WTC11 (cell line): ENCODE results near the gene FREM2. TPM values are rescaled to one million over a fixed set of nuclear protein-coding genes. Genes with fewer than 3 reads are reported as not detected.
A peak's percentile ranks its signal among the peaks of the same experiment; 100 is the strongest.

Experiments
- ATAC-seq: fragments of 200-7000 bp; cut with Tn5 transposase; 2 replicates; pipeline ENCODE4 v1.10.0; 2021; ENCODE audit warnings: mild to moderate bottlenecking, moderate library complexity
- CTCF ChIA-PET: fragments of 300-600 bp; sonication (Branson Sonifier 250); formaldehyde crosslinking; loops from one replicate; lab custom pipeline; 2021; ENCODE audit warnings: antibody characterized with exemption; lab: Charles Lee
- POLR2A ChIA-PET: fragments of 350-600 bp; sonication (Branson Sonifier 250); formaldehyde crosslinking; loops from one replicate; lab custom pipeline; 2021; ENCODE audit warnings: antibody characterized with exemption; lab: Charles Lee
- DNase-seq: peaks from one replicate; pipeline ENCODE4 v3.0.0; 2021; ENCODE audit warnings: low spot score
- H3K27ac Mint-ChIP-seq: 2 replicates; pipeline ENCODE4 v1.8.0; 2021; ENCODE audit warnings: mixed read lengths
- H3K27me3 Mint-ChIP-seq: 2 replicates; pipeline ENCODE4 v1.8.0; 2021; ENCODE audit warnings: low read depth, mild to moderate bottlenecking, moderate library complexity, mixed read lengths
- H3K36me3 Mint-ChIP-seq: 2 replicates; pipeline ENCODE4 v1.8.0; 2021; ENCODE audit warnings: mixed read lengths
- H3K4me1 Mint-ChIP-seq: 2 replicates; pipeline ENCODE4 v1.8.0; 2022; ENCODE audit warnings: mixed read lengths
- H3K4me3 Mint-ChIP-seq: 2 replicates; pipeline ENCODE4 v1.8.0; 2021; ENCODE audit warnings: mild to moderate bottlenecking, moderate library complexity, mixed read lengths
- H3K9me3 Mint-ChIP-seq: 2 replicates; pipeline ENCODE4 v1.8.0; 2021; ENCODE audit warnings: mixed read lengths
- CTCF ChIP-seq: fragments of 200-600 bp; IDR thresholded peaks from 2 replicates; pipeline ENCODE4 v1.8.0; 2022; ENCODE audit warnings: antibody characterized with exemption
- E2F4 ChIP-seq: sonication (generic); formaldehyde crosslinking; IDR thresholded peaks from 2 replicates; pipeline ENCODE4 v1.8.1; 2022; ENCODE audit warnings: low read depth, mild to moderate bottlenecking, moderate library complexity, missing genetic modification reagents, borderline replicate concordance
- E2F5 ChIP-seq: sonication (generic); formaldehyde crosslinking; IDR thresholded peaks from 2 replicates; pipeline ENCODE4 v1.8.1; 2022; ENCODE audit warnings: mild to moderate bottlenecking, moderate library complexity, missing genetic modification reagents
- ESRRA ChIP-seq: sonication (generic); formaldehyde crosslinking; IDR thresholded peaks from 2 replicates; pipeline ENCODE4 v1.8.1; 2022; ENCODE audit warnings: mild to moderate bottlenecking, missing genetic modification reagents, borderline replicate concordance
- GTF2I ChIP-seq: fragments of 250-450 bp; sonication (Bioruptor Pico); conservative IDR thresholded peaks from 2 replicates; pipeline ENCODE4 v1.4.0; 2021; ENCODE audit warnings: mild to moderate bottlenecking
- HMGXB4 ChIP-seq: sonication (generic); formaldehyde crosslinking; IDR thresholded peaks from 2 replicates; pipeline ENCODE4 v1.8.1; 2023; ENCODE audit warnings: mild to moderate bottlenecking, moderate library complexity, missing genetic modification reagents
- JUN ChIP-seq: sonication (generic); formaldehyde crosslinking; IDR thresholded peaks from 2 replicates; pipeline ENCODE4 v1.8.0; 2023; ENCODE audit warnings: mild to moderate bottlenecking, missing genetic modification reagents
- MAX ChIP-seq: sonication (generic); formaldehyde crosslinking; IDR thresholded peaks from 2 replicates; pipeline ENCODE4 v1.8.0; 2022; ENCODE audit warnings: mild to moderate bottlenecking, missing genetic modification reagents
- NFE2L1 ChIP-seq: sonication (generic); formaldehyde crosslinking; IDR thresholded peaks from 2 replicates; pipeline ENCODE4 v1.8.1; 2023; ENCODE audit warnings: missing genetic modification reagents
- NR1H2 ChIP-seq: sonication (generic); formaldehyde crosslinking; IDR thresholded peaks from 2 replicates; pipeline ENCODE4 v1.9.0; 2021; ENCODE audit warnings: mild to moderate bottlenecking, moderate library complexity, missing genetic modification reagents
- NR3C1 ChIP-seq: sonication (generic); formaldehyde crosslinking; conservative IDR thresholded peaks from 2 replicates; pipeline ENCODE4 v1.8.1; 2023; ENCODE audit warnings: low read depth, mild to moderate bottlenecking, missing genetic modification reagents
- RELA ChIP-seq: sonication (generic); formaldehyde crosslinking; IDR thresholded peaks from 2 replicates; pipeline ENCODE4 v1.8.1; 2022; ENCODE audit warnings: missing genetic modification reagents, mild to moderate bottlenecking, borderline replicate concordance
- SMAD3 ChIP-seq: sonication (generic); formaldehyde crosslinking; IDR thresholded peaks from 2 replicates; pipeline ENCODE4 v1.8.0; 2022; ENCODE audit warnings: missing genetic modification reagents, mild to moderate bottlenecking, borderline replicate concordance
- SMAD4 ChIP-seq: sonication (generic); formaldehyde crosslinking; IDR thresholded peaks from 2 replicates; pipeline ENCODE4 v1.8.0; 2022; ENCODE audit warnings: mild to moderate bottlenecking, missing genetic modification reagents
- ZNF138 ChIP-seq: sonication (generic); formaldehyde crosslinking; conservative IDR thresholded peaks from 2 replicates; pipeline ENCODE4 v1.8.1; 2022; ENCODE audit warnings: mild to moderate bottlenecking, moderate library complexity, missing genetic modification reagents
- ZNF281 ChIP-seq: sonication (generic); formaldehyde crosslinking; IDR thresholded peaks from 2 replicates; pipeline ENCODE4 v1.8.0; 2023; ENCODE audit warnings: mild to moderate bottlenecking, missing genetic modification reagents
- ZNF396 ChIP-seq: fragments of 250-450 bp; sonication (Bioruptor Pico); IDR thresholded peaks from 2 replicates; pipeline ENCODE4 v1.8.0; 2021; ENCODE audit warnings: mild to moderate bottlenecking, moderate library complexity, borderline replicate concordance
- ZNF532 ChIP-seq: fragments of 250-450 bp; sonication (Bioruptor Pico); IDR thresholded peaks from 2 replicates; pipeline ENCODE4 v1.9.0; 2021; ENCODE audit warnings: mild to moderate bottlenecking, borderline replicate concordance
- total RNA-seq: library from RNA; stranded (reverse); gene quantifications from 3 replicates; pipeline ENCODE4 v1.2.3, GENCODE V29; 2021

The FREM2 gene
- total RNA-seq, 1 experiment from 2014 or later: 23.7 TPM

- TF ChIP-seq ESRRA (CRISPR knock-in tag) (no peak), SMAD4 (no peak), ZNF138 (CRISPR knock-in tag) (no peak), MAX (CRISPR knock-in tag) (no peak), ZNF396 (no peak), NR3C1 (no peak), ZNF532 (CRISPR knock-in tag) (no peak)
Measured at GRCh38 chr13:38880397-38880796, 193.5 kb downstream of the FREM2 start (continued).

- H3K27ac Mint-ChIP-seq: no peak overlapping the region
- H3K9me3 Mint-ChIP-seq: no peaks in the 10 kb centered on the region
- ChIA-PET POLR2A (no interaction called here), CTCF (interaction anchor here (0.6 to 3.4 kb wide), 4 partner anchors 11 to 302 kb away, joined by 3 to 18 read pairs (median 10); partner anchors contain the start of gene FREM2)
- H3K4me3 Mint-ChIP-seq: no peak overlapping the region
- DNase-seq: no peak
- ATAC-seq: peak; percentile 53
- H3K27me3 Mint-ChIP-seq: no peaks in the 10 kb centered on the region
- peaks cover 13% of the 10 kb centered on the region for H3K4me1 Mint-ChIP-seq
- H3K36me3 Mint-ChIP-seq: peaks cover 8% of the 10 kb centered on the region
- TF ChIP-seq JUN (CRISPR knock-in tag) (no peak), CTCF (no peak), SMAD3 (CRISPR knock-in tag) (no peak), ZNF281 (CRISPR knock-in tag) (no peak), ZNF532 (CRISPR knock-in tag) (no peak), RELA (CRISPR knock-in tag) (no peak), E2F4 (no peak), E2F5 (CRISPR knock-in tag) (no peak), HMGXB4 (CRISPR knock-in tag) (no peak), GTF2I (no peak), NR1H2 (CRISPR knock-in tag) (no peak), NFE2L1 (no peak)
Measured at GRCh38 chr13:38883783-38884182, 196.9 kb downstream of the FREM2 start.
